B cell (primary cell): Measurements from ENCODE around the gene GSS.

Experiments used
- CTCF ChIP-seq: fragments of 200-600 bp; IDR thresholded peaks from one replicate; pipeline ENCODE4 v1.8.0; 2022; ENCODE audit warnings: antibody characterized with exemption, mild to moderate bottlenecking
- EZH2 ChIP-seq: IDR thresholded peaks from 2 replicates; pipeline ENCODE4 v1.6.1; 2012; ENCODE audit warnings: borderline replicate concordance, low read depth, mild to moderate bottlenecking, moderate library complexity, low read length; ENCODE audit not compliant: insufficient read depth, poor library complexity, severe bottlenecking

GRCh38 chr20:35001596-35002362 lies 46.2 kb upstream of the GSS start:
- TF ChIP-seq EZH2 (no peak), CTCF (no peak)
